HG02798 (cell line): Measurements from ENCODE around the gene INPP5D.
A peak's percentile ranks its signal among the peaks of the same experiment; 100 is the strongest.
"Not testable (repeated sequence)": the region's sequence is repeated elsewhere in the genome, so short reads cannot be mapped to it uniquely, and the experiment has no call there.

Experiments used
- ATAC-seq: cut with Tn5 transposase; IDR thresholded peaks from one replicate; pipeline ENCODE4 v1.9.1; 2021; ENCODE audit warnings: mild to moderate bottlenecking; ENCODE audit not compliant: unreplicated experiment, poor library complexity

Gene INPP5D

GRCh38 chr2:233163486-233164103 is 103.5 kb downstream of the INPP5D start:
- no peak for ATAC-seq

GRCh38 chr2:233164128-233164635 is 104.0 kb downstream of the INPP5D start:
- no peak for ATAC-seq

DNA sequence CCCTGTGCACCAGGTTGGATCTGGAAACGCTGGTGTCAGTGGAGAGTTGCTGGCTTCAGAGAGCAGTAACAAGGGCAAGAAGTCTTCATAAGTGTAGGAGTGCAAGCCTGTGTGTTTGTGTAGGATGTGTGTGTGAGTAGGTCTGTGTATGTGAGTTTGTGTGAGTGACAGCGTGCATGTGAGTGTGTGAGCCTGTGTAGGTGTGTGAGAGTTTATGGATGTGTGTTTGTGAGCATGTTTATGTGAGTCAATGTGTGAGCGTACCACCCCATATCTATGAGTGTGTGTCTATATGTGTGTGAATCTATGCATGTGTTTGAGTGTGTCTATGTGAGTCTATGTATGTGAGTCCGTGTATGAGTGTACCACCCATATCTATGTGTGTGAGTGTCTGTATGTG is 104.8 kb downstream of the INPP5D start:
- ATAC-seq: no peak

- no peak for ATAC-seq
Observed at GRCh38 chr2:233165543-233165894, 105.4 kb downstream of the INPP5D start.

DNA sequence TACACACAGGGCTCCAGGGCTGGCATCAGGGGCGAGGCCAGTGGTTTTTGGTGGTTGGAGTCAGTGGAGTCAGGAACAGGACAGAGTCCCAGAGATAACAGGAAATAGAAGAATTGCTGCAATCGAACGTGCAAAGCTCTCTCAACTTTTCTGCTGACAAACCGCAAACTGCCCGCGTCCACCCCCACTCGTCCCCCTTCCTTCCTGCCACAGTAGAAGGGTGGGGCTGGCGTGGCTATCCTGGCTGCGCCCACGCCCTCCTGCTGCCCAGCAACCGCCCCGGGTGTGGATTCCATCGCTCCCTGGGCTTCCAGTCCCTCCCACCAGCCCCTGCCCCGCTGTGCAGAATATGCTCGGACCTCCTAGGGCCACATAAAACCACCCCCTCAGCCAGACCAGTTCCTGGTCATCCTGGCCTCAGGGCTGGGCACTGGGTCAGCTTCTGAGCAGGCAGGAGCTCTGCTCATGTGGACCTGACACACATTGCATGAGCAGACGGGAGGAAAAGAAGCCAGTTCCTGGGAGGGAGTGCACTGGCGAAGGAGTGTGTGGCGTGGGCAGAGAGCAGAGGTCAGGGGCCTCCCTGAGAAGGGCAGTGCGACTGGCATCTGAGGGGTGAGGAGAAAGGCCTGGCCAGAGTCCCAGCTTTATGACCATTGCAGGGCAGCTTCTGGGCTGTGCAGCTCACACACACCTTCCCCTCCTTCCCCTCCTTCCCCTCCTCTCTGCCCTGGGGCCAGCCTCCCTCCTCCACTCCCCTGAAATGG is 105.9 kb downstream of the INPP5D start:
- ATAC-seq: no peak

DNA sequence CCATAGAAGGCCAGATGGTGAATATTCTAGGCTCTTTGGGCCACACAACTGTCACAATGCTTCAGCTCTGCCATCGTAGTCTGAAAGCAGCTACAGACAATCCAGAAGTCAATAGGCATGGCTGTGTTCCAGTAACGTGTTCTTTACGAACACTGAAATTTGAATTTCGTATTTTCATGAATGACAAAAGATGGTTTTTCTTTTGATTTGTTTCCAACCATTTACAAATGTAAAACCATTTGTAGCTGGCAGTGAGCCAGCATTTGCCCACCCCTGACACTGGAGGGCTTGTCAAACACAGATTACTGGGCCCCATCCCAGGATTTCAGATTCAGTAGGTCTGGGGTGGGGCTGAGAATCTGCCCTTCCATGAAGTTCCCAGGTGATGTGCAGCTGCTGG is 108.3 kb downstream of the INPP5D start:
- ATAC-seq: no peak

GRCh38 chr2:233168919-233169318 is 108.8 kb downstream of the INPP5D start:
- no peak for ATAC-seq

DNA sequence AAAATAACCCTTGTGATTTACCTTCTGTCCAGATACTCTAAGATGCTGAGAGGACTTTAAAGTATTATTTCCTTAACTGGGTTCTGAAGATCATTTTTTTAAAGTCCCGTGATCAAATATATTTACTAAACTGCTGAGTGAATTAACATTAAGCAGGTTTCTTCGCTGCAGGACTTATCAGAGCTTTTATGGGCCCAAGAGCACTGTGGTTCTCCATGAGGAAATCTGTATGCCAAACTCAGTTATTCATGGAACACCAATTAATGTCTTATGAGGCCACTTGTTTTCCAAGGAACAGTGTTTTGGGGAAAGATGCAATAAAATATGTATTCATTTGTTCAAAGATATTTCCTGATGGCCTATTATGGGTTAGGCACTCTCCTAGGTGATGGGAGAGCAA is 111.2 kb downstream of the INPP5D start:
- ATAC-seq: no peak

DNA sequence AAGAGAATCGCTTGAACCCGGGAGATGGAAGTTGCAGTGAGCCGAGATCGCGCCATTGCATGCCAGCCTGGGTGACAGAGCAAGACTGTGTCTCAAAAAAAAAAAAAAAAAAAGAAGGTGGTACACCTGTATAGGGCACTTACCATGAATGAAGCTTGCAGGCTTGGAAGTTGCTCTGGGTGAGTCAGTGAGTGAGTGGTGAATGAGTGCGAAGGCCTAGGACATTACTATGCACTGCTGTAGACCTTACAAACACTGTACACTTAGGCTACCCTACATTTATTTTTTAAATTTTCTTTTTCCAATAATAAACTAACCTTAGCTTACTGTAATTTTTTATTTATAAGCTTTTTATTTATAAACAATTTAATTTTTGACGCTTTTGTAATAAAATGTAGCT is 113.0 kb downstream of the INPP5D start:
- ATAC-seq: no peak

GRCh38 chr2:233174137-233174536 is 114.0 kb downstream of the INPP5D start:
- ATAC-seq: no peak

DNA sequence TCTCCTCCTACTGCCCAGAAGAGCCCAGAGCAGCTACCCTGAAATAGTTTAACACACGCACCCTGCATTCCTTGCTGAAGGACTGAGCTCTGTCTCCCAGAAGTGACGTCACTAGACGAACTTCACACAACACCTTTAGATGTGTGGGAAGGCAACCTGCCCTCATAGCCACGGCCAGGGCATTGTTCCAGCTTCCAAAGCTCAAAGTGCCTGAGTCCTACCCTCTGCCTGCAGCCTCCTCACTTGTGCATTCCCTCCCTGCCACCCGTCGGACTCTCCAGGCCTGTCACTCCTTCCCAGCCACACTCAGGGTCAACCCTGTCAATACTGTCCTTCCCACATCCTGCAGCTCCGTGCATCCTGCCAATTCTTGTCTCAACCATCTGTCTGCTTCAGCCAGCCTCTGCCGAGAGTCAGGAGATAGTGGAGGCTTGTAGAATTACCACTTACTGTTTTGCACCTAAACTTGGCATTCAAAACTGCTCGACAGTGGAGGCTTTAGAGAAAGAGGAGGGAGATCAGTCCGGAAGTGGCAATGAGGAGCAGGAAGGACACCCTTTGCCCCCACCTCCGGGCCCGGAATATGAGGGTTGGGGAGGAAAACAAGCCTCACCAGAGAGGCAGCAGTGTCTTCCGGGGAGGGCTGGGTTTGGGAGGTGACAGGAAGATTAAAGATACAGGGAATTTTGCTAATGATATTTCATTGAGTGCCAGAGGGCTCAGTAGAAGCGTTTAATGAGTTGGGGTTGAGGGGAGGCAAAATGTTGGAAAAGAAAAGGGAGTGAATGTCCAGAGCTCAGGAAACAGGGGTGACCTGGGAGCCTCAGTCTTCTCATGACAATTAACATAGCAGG is 119.1 kb downstream of the INPP5D start:
- no peak for ATAC-seq

- ATAC-seq: no peak
Observed at GRCh38 chr2:233179848-233180366, 119.8 kb downstream of the INPP5D start.

DNA sequence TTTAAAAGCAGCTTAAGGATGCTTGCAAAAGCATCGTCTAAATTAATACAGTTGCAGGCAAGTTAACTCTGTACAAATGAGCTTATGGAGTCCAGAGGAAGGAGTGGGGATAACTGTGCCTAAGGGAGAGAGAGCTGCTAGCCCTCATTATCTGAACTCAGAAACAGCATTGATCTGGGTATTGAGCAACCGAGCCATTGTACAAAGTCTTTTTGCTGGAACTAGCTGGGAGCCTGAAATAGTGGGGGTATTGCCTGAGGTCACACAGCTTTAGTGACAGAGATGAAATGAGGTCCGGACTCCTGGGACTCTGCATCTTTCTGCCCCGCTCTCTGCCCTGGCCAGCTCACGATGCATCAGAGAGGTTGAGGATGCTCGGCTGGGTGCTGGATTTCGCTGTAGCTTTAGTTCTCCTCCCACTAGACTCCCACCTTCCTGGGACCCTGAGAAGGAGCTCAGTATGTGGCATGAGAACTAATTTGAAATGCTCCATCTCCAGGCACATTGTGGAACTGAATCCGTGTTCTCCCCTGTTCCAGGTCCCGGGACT is 123.8 kb downstream of the INPP5D start:
- ATAC-seq: no peak

GRCh38 chr2:233184669-233185068 is 124.5 kb downstream of the INPP5D start:
- ATAC-seq: no peak

DNA sequence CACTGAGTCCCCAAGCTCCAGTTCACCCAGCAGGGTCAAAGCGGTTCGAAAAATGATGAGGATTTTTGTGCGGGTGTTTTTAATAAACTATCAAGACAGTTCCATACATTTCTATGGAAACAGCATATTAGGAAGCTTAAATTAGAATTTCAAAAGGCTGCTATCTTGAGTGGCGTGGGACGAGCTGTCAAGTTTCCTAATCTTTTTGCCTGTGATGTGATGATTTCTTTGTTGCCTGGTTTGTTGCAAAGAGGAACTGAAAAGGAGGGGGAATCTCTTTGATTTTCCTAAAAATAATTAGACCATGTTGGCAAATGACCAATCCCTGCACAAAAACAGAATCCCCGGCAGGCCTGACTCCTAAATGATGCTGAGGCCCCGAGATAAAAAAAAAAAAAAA is 125.2 kb downstream of the INPP5D start:
- ATAC-seq: no peak

- ATAC-seq: peak; percentile 58
Observed at GRCh38 chr2:233185963-233186362, 125.8 kb downstream of the INPP5D start.

DNA sequence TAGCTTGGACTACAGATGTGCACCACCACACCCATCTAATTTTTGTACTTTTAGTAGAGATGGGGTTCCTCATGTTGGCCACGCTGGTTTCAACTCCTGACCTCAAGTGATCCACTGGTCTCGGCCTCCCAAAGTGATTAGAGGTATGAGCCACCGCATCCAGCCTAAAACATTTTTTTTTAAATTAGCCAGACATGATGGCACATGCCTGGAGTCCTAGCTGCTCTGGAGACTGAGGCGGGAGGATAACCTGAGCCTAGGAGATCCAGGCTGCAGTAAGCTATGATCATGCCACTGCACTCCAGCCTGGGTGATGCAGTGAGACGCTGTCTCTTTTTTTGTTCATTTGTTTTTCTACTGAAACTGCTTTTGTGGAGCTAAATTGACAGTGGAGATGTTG is 126.7 kb downstream of the INPP5D start:
- ATAC-seq: no peak

DNA sequence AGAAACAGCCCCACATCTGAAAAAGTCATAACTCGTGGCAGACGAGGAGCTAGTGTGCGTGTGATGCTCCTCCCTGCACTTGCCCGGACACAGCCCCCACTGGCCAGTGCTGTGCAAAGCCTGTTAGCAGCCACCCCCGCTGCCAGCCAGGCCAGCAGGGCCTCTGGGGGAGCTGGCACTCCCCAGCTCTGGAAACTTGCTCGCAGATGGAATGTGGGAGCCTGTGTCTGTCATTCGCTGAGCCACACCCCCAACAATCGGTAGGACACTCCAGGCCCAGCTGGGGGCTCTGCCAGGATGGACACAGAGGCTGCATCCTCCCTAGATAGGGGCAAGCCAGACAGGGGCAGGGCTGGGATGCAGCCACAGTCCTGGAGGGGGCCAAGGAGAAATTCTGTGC is 128.9 kb downstream of the INPP5D start:
- no peak for ATAC-seq

DNA sequence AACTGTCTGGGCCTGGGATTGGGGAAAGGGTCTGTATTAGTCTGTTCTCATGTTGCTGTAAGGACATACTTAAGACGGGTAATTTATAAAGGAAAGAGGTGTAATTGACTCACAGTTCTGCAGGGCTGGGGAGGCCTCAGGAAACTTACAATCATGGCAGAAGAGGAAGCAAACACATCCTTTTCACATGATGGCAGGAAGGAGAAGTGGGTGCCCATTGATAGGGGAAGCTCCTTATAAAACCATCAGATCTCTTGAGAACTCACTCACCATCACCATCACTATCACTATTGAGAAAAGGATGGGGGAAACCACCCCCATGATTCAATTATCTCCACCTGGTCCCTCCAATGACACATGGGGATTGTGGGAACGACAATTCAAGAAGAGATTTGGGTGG is 130.9 kb downstream of the INPP5D start:
- ATAC-seq: not testable (repeated sequence)

DNA sequence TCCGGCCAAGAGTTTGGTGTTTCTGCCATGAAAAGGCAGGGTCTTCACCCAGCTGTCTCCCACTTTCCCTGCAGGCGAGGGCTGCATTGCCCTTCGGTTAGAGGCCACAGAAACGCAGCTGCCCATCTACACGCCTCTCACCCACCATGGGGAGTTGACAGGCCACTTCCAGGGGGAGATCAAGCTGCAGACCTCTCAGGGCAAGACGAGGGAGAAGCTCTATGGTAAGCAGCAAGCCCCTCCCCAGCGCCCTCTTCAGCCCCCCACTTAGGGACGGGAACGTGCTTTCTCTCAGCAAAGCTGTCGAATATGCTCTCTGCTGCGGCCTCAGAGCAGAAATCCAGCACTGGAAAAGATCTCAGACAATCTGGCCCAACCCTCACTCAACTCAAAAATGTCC is 133.6 kb downstream of the INPP5D start:
- ATAC-seq: no peak

GRCh38 chr2:233195027-233195426 is 134.9 kb downstream of the INPP5D start:
- no peak for ATAC-seq
